HepG2 (cell line): ENCODE measurements around the gene ANKRD52. TPM values are rescaled to one million over a fixed set of nuclear protein-coding genes. Genes with fewer than 3 reads are reported as not detected.

ENCODE experiments used
- FOSL2 ChIP-seq: sonication (generic); formaldehyde crosslinking; IDR thresholded peaks from 2 replicates; pipeline ENCODE4 v1.4.0; 2020; ENCODE audit warnings: missing genetic modification reagents
- HNF1A ChIP-seq, 2 experiments: sonication (generic) in 1 of 2; formaldehyde crosslinking in 1 of 2; IDR thresholded peaks; 2 replicates each; pipeline versions ENCODE4 v1.4.0 to v1.6.1; 2016 to 2020; ENCODE audit warnings: borderline replicate concordance in 1 of 2, low read depth in 1 of 2, mild to moderate bottlenecking in 1 of 2, missing genetic modification reagents in 1 of 2
- KLF16 ChIP-seq, 2 experiments: sonication (generic) in 1 of 2; formaldehyde crosslinking in 1 of 2; IDR thresholded peaks; 2 replicates each; pipeline versions ENCODE4 v1.6.1 to v1.8.0; 2016 to 2023; ENCODE audit warnings: missing genetic modification reagents in 2 of 2, missing compliant biosample characterization in 1 of 2
- TBP ChIP-seq: sonication (generic); formaldehyde crosslinking; IDR thresholded peaks from 2 replicates; pipeline ENCODE4 v1.5.0; 2020; ENCODE audit warnings: missing genetic modification reagents
- ZBTB40 ChIP-seq, 2 experiments: fragments of 450-650 bp in 1 of 2; sonication (generic) in 1 of 2; formaldehyde crosslinking in 1 of 2; IDR thresholded peaks; 2 replicates each; pipeline versions ENCODE4 v1.6.1 to v1.8.0; 2016 to 2022; ENCODE audit warnings: antibody characterized with exemption in 1 of 2, mild to moderate bottlenecking in 1 of 2, missing genetic modification reagents in 1 of 2
- ZFP41 ChIP-seq: sonication (generic); formaldehyde crosslinking; IDR thresholded peaks from 2 replicates; pipeline ENCODE4 v1.4.0; 2020; ENCODE audit warnings: mild to moderate bottlenecking, missing genetic modification reagents, borderline replicate concordance
- ZNF83 ChIP-seq: sonication (generic); formaldehyde crosslinking; IDR thresholded peaks from 2 replicates; pipeline ENCODE4 v1.4.0; 2020; ENCODE audit warnings: missing genetic modification reagents, mild to moderate bottlenecking, borderline replicate concordance
- ZSCAN25 ChIP-seq: sonication (generic); formaldehyde crosslinking; IDR thresholded peaks from 2 replicates; pipeline ENCODE4 v1.8.0; 2022; ENCODE audit warnings: mild to moderate bottlenecking, missing genetic modification reagents
- ZZZ3 ChIP-seq: sonication (generic); formaldehyde crosslinking; IDR thresholded peaks from 2 replicates; pipeline ENCODE4 v1.4.0; 2020; ENCODE audit warnings: missing genetic modification reagents, mild to moderate bottlenecking, borderline replicate concordance
- polyA plus RNA-seq, 8 experiments: library from polyadenylated mRNA; depleted of rRNA in 3 of 8; stranded (reverse) in 7 of 8; unstranded in 1 of 8; fragments of >200 nt; fragmentation: Illumina TruSeq in 4 of 8; extraction: Trizol in 4 of 8; gene quantifications; 2 replicates each; pipeline versions ENCODE4 v1.2.1 to v1.2.3, GENCODE V29; 2011 to 2016; ENCODE audit warnings: low read depth in 4 of 8, missing spikeins in 1 of 8, mixed read lengths in 1 of 8; ENCODE audit not compliant: insufficient read depth in 1 of 8
- total RNA-seq, 5 experiments: library from RNA; depleted of rRNA; stranded (reverse); fragments of >200 nt; fragmentation: Illumina TruSeq; extraction: Trizol; gene quantifications; 2 replicates each; pipeline ENCODE4 v1.2.3, GENCODE V29; 2016; ENCODE audit warnings: low read depth in 1 of 5
- TF ChIP-seq, protein P1 (sequence below): sonication (generic); formaldehyde crosslinking; IDR thresholded peaks from 2 replicates; pipeline ENCODE4 v1.5.0; 2020; ENCODE audit warnings: mild to moderate bottlenecking, missing genetic modification reagents

ANKRD52 gene
- total and polyA plus RNA-seq, 2 of the 13 experiments (the other 11 are each of a cell fraction or from before 2014, with no cell fraction given): 7.8 to 9.2 TPM

GRCh38 chr12:56189918-56190694 is 68.1 kb downstream of the ANKRD52 start (continued):
- TF ChIP-seq ZBTB40 (IDR thresholded peaks at IDR 0.05): no peak
- 0 out of 2 replicates have a peak, but pooled peaks have one; percentile 21 for TF ChIP-seq ZBTB40 (CRISPR knock-in tag; IDR thresholded peaks at IDR 0.05)
- TF ChIP-seq ZZZ3 (CRISPR knock-in tag): no peak
- 0 out of 4 replicates have a peak, but pooled peaks of 1 of the 2 experiments have one; percentile 34 for TF ChIP-seq KLF16 (CRISPR knock-in tag; IDR thresholded peaks at IDR 0.05)
- TF ChIP-seq, protein P1, sequence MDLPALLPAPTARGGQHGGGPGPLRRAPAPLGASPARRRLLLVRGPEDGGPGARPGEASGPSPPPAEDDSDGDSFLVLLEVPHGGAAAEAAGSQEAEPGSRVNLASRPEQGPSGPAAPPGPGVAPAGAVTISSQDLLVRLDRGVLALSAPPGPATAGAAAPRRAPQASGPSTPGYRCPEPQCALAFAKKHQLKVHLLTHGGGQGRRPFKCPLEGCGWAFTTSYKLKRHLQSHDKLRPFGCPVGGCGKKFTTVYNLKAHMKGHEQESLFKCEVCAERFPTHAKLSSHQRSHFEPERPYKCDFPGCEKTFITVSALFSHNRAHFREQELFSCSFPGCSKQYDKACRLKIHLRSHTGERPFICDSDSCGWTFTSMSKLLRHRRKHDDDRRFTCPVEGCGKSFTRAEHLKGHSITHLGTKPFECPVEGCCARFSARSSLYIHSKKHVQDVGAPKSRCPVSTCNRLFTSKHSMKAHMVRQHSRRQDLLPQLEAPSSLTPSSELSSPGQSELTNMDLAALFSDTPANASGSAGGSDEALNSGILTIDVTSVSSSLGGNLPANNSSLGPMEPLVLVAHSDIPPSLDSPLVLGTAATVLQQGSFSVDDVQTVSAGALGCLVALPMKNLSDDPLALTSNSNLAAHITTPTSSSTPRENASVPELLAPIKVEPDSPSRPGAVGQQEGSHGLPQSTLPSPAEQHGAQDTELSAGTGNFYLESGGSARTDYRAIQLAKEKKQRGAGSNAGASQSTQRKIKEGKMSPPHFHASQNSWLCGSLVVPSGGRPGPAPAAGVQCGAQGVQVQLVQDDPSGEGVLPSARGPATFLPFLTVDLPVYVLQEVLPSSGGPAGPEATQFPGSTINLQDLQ (CRISPR knock-in tag): no peak; the same call in 1 of the 2 replicates
- 0 out of 2 replicates have a peak, but pooled peaks have one; percentile 23 for TF ChIP-seq TBP (CRISPR knock-in tag)
- no peak for TF ChIP-seq ZNF83 (CRISPR knock-in tag)
- no peak for TF ChIP-seq HNF1A (IDR thresholded peaks at IDR 0.05; ENCODE audit: low read depth)
- TF ChIP-seq HNF1A (CRISPR knock-in tag; IDR thresholded peaks at IDR 0.05; ENCODE audit: borderline replicate concordance): peak; percentile 30; the same call in 1 of the 2 replicates
- TF ChIP-seq ZSCAN25 (CRISPR knock-in tag): no peak
- peak; percentile 47; the same call in 1 of the 2 replicates for TF ChIP-seq FOSL2
- 0 out of 2 replicates have a peak, but pooled peaks have one; percentile 51 for TF ChIP-seq ZFP41
